SU-DHL-6 (cell line): ENCODE results near the gene EEF1AKMT3.

ENCODE experiments used
- EZH2phosphoT487 ChIP-seq: fragments of 200-600 bp; sonication (generic), shearing (Covaris generic); conservative IDR thresholded peaks from 2 replicates; pipeline ENCODE4 v1.6.1; 2018; ENCODE audit warnings: mild to moderate bottlenecking, antibody characterized with exemption, low read length, moderate library complexity, mixed read lengths
- TF ChIP-seq, protein P1 (sequence below): fragments of 200-600 bp; sonication (generic); IDR thresholded peaks from one replicate; pipeline ENCODE4 v1.5.1; 2017; ENCODE audit warnings: antibody characterized with exemption, mild to moderate bottlenecking, low read length, moderate library complexity; ENCODE audit not compliant: insufficient read depth, poor library complexity, severe bottlenecking

DNA sequence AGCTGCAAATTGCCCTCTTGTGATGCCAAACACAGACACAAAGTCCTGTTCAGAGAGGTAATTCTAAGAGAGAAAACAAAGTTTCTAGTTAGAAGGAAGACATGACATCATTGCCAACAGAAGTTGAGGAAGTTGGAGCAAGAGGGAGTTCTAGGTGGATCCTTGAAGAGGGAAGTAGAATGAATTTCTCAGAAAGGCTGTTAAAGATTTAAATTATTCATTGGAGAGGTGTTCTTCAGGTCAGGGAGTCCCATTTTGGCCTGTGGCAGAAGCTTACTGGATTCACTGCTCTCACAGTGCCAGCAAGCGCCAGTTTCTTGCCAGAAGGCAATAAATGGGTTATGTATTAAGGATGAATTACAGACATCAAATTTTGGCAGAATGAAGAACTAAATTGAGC is 25.5 kb downstream of the EEF1AKMT3 start:
- TF ChIP-seq EZH2phosphoT487: no peak
- TF ChIP-seq, protein P1, sequence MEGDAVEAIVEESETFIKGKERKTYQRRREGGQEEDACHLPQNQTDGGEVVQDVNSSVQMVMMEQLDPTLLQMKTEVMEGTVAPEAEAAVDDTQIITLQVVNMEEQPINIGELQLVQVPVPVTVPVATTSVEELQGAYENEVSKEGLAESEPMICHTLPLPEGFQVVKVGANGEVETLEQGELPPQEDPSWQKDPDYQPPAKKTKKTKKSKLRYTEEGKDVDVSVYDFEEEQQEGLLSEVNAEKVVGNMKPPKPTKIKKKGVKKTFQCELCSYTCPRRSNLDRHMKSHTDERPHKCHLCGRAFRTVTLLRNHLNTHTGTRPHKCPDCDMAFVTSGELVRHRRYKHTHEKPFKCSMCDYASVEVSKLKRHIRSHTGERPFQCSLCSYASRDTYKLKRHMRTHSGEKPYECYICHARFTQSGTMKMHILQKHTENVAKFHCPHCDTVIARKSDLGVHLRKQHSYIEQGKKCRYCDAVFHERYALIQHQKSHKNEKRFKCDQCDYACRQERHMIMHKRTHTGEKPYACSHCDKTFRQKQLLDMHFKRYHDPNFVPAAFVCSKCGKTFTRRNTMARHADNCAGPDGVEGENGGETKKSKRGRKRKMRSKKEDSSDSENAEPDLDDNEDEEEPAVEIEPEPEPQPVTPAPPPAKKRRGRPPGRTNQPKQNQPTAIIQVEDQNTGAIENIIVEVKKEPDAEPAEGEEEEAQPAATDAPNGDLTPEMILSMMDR: no peak
